Adrenal gland (tissue), 12 donors: Measurements from ENCODE around the gene HOXC13. TPM values are rescaled to one million over a fixed set of nuclear protein-coding genes. Genes with fewer than 3 reads are reported as not detected.

Experiments used
- DNase-seq, 7 donors: peaks; one replicate each; pipeline ENCODE4 v3.0.0-alpha.2; 2019 to 2020
- H3K27ac ChIP-seq, 5 donors: fragments of 200-600 bp; sonication (generic) in 4 of 5; 1 replicate in 3 of 5; 2 replicates in 2 of 5; pipeline versions ENCODE4 v1.5.1 to v1.8.0; 2016 to 2020; ENCODE audit warnings: mild to moderate bottlenecking in 1 of 5
- H3K27me3 ChIP-seq: fragments of 200-600 bp; 2 replicates; pipeline ENCODE4 v1.8.0; 2021
- H3K36me3 ChIP-seq, 2 donors: fragments of 200-600 bp; replicated peaks in 1 of 2; 1 replicate in 1 of 2; 2 replicates in 1 of 2; pipeline versions ENCODE4 v1.5.1 to v1.8.0; 2018 to 2022
- H3K4me1 ChIP-seq, 2 donors: fragments of 200-600 bp; replicated peaks in 1 of 2; 1 replicate in 1 of 2; 2 replicates in 1 of 2; pipeline versions ENCODE4 v1.5.1 to v1.8.0; 2018 to 2021
- H3K4me3 ChIP-seq, 4 donors: fragments of 200-600 bp; sonication (generic) in 3 of 4; one replicate each; pipeline ENCODE4 v1.5.1; 2016 to 2018
- H3K9me3 ChIP-seq, 3 donors: fragments of 200-600 bp; sonication (generic) in 1 of 3; replicated peaks in 1 of 3; 1 replicate in 2 of 3; 2 replicates in 1 of 3; pipeline versions ENCODE4 v1.5.1 to v1.8.0; 2016 to 2021
- CTCF ChIP-seq, 6 experiments: fragments of 450-650 bp in 4 of 6; fragments of 200-600 bp in 2 of 6; sonication (generic) in 1 of 6; IDR thresholded peaks; 1 replicate in 5 of 6; 2 replicates in 1 of 6; pipeline versions ENCODE4 v1.5.1 to v1.8.0; 2016 to 2021; ENCODE audit warnings: antibody characterized with exemption in 6 of 6, mild to moderate bottlenecking in 2 of 6, moderate library complexity in 1 of 6
- POLR2A ChIP-seq, 2 donors: fragments of 450-650 bp; IDR thresholded peaks; one replicate each; pipeline ENCODE4 v1.6.1; 2017; ENCODE audit warnings: antibody characterized with exemption in 2 of 2, mild to moderate bottlenecking in 2 of 2, moderate library complexity in 1 of 2
- WGBS, 4 donors: extraction: QIAGEN DNeasy Blood & Tissue Kit in 2 of 4; methylation state at CpG; one replicate each; pipeline versions ENCODE4 v1.1.5 to v1.1.7; 2013 to 2017; 5-methylcytosine and 5-hydroxymethylcytosine counted together
- intact Hi-C, 2 donors: fragments of 100-400 bp; cut with DNase I; formaldehyde crosslinking; loops; one replicate each; pipeline versions ENCODE4 v1.14.1 to v1.15.0; 2022 to 2023
- polyA plus RNA-seq, 3 donors: library from polyadenylated mRNA; stranded (reverse); fragments of 200-250 nt in 2 of 3; fragments of 350-450 nt in 1 of 3; fragmentation: Illumina TruSeq in 1 of 3; extraction: RNeasy Lipid Tissue Mini Kit (QIAGEN cat#74804) in 1 of 3; gene quantifications; one replicate each; pipeline ENCODE4 v1.2.3, GENCODE V29; 2013 to 2014
- total RNA-seq, 9 donors: library from RNA; depleted of rRNA in 4 of 9; stranded (reverse); fragments of >200 nt in 4 of 9; fragments of 120-200 nt in 1 of 9; fragmentation: NEBNext Ultra II Directional in 1 of 9; extraction: Animal tissue kit (Norgen Biotek cat#: 25700) in 1 of 9; gene quantifications; one replicate each; pipeline versions ENCODE4 v1.1.0 to v1.2.4, GENCODE V29; 2013 to 2023
- donor health status: healthy with polysubstance abuse.
- donor health status: Bipolar disorder and iron deficiency.
- donor health status: DM: yes; HTN: yes; CAD: no.
- donor health status: DM: no; HTN: no; CAD: no.
- donor health status: DM: no; HTN: no; CAD: no.
- donor health status: DM: yes; HTN: yes; CAD: no.

The HOXC13 gene
- total and polyA plus RNA-seq, 12 donors = 0.11 TPM; not detected in 11

- no peak for TF ChIP-seq POLR2A (IDR thresholded peaks at IDR 0.05)
- TF ChIP-seq CTCF (IDR thresholded peaks at IDR 0.05) = no peak
- WGBS, 4 donors = 5 to 10% (median 6%) methylated on average over 45 to 51 of the region's 51 CpGs
Measured at GRCh38 chr12:53944907-53945847, 6.5 kb downstream of the HOXC13 start.

GRCh38 chr12:53947743-53948142, 9.1 kb downstream of the HOXC13 start:
- H3K4me3 ChIP-seq = no peak overlapping the region
- intact Hi-C loops = no loop called here
- peaks cover 0 to 5% of the 10 kb centered on the region in 2 donors for H3K4me1 ChIP-seq
- no peak for DNase-seq
- TF ChIP-seq CTCF (IDR thresholded peaks at IDR 0.05) = no peak
- no peak for TF ChIP-seq POLR2A (IDR thresholded peaks at IDR 0.05)
- peaks cover 93% of the 10 kb centered on the region for H3K27me3 ChIP-seq
- no peaks in the 10 kb centered on the region for H3K36me3 ChIP-seq
- H3K27ac ChIP-seq = no peak overlapping the region
- no peaks in the 10 kb centered on the region for H3K9me3 ChIP-seq

More at GRCh38 chr12:53944907-53945847, 6.5 kb downstream of the HOXC13 start:
- no peak for DNase-seq
- Histone ChIP-seq H3K4me1 (no peaks in the 10 kb centered on the region), H3K4me3 (no peak overlapping the region), H3K27me3 (peaks cover 93% of the 10 kb centered on the region), H3K9me3 (no peaks in the 10 kb centered on the region), H3K36me3 (no peaks in the 10 kb centered on the region), H3K27ac (no peak overlapping the region)
- intact Hi-C loops = no loop called here

GRCh38 chr12:53948650-53949593, 10.3 kb downstream of the HOXC13 start:
- H3K4me1 ChIP-seq = peaks cover 0 to 5% of the 10 kb centered on the region in 2 donors
- DNase-seq = no peak
- no peaks in the 10 kb centered on the region for H3K36me3 ChIP-seq
- H3K4me3 ChIP-seq = no peak overlapping the region
- H3K27ac ChIP-seq = no peak overlapping the region
- H3K27me3 ChIP-seq = peaks cover 93% of the 10 kb centered on the region
- TF ChIP-seq CTCF (IDR thresholded peaks at IDR 0.05) (no peak), POLR2A (IDR thresholded peaks at IDR 0.05) (no peak)
- intact Hi-C loops = no loop called here
- 63 to 76% (median 67%) methylated on average over 7 to 9 of the region's 9 CpGs for WGBS, 4 donors
- H3K9me3 ChIP-seq = no peaks in the 10 kb centered on the region
